Measurements from ENCODE around the gene CMTM1. TPM values are rescaled to one million over a fixed set of nuclear protein-coding genes. Genes with fewer than 3 reads are reported as not detected.

The CMTM1 gene
- total and polyA plus RNA-seq, 10 donors: 0.15 to 19.0 (median 4.2) TPM

DNA sequence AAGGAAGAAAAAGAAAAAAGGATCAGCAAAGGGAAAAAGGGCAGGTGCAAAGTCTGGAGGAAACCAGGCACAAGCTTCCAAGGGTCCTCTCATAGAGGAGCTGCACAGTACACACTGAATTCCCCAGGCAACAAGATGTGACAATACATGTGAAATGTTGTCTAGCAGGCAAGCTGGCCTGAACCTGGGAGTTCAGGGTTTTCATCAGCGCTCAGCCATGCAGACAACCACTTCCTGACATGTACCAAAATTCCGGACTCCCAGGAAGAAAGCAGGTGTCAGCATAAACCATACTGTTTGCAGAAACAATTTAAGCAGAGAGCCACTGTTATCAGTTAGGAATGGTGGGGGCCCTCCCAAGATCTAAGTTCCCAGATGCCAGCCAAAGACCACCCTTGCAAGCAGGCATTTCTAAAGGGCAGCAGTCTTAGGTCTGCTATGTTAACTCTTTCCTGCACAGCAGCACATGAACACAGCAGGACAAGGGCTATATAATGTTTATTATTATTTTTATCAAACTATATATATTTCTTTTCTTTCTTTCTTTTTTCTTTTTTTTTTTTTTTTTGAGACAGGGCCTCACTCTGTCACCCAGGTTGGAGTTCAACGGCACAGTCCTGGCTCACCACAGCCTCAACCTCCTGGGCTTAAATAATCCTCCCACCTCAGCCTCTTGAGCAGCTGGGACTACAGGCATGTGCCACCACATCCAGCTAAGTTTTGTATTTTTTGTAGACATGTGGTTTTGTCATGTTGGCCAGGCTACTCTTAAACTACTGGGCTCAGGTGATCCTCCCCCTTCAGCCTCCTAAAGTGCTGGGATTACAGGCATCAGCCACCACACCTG is 26.4 kb upstream of the CMTM1 start:
- Histone ChIP-seq H3K27me3 (replicated peaks in 1 of 7) (no peaks in the 10 kb centered on the region), H3K27ac (peak overlapping the region in 3 of 8 donors; percentile 26 to 43 (median 41)), H3K4me1 (peaks cover 12 to 62% (median 40%) of the 10 kb centered on the region in 6 donors), H3K36me3 (peaks cover 0 to 68% (median 0%) of the 10 kb centered on the region in 6 donors), H3K4me3 (peak overlapping the region in 1 of 8 donors; percentile 9), H3K9me3 (no peaks in the 10 kb centered on the region)
- DNase-seq: no peak
- 30 to 45% (median 43%) methylated on average over 3 of the region's 3 CpGs for WGBS, 5 donors
- peak in 1 of 3 donors; percentile 76 for TF ChIP-seq POLR2AphosphoS5 (IDR thresholded peaks at IDR 0.05)
- no peak for TF ChIP-seq POLR2A (IDR thresholded peaks at IDR 0.05)
- TF ChIP-seq, protein P1, sequence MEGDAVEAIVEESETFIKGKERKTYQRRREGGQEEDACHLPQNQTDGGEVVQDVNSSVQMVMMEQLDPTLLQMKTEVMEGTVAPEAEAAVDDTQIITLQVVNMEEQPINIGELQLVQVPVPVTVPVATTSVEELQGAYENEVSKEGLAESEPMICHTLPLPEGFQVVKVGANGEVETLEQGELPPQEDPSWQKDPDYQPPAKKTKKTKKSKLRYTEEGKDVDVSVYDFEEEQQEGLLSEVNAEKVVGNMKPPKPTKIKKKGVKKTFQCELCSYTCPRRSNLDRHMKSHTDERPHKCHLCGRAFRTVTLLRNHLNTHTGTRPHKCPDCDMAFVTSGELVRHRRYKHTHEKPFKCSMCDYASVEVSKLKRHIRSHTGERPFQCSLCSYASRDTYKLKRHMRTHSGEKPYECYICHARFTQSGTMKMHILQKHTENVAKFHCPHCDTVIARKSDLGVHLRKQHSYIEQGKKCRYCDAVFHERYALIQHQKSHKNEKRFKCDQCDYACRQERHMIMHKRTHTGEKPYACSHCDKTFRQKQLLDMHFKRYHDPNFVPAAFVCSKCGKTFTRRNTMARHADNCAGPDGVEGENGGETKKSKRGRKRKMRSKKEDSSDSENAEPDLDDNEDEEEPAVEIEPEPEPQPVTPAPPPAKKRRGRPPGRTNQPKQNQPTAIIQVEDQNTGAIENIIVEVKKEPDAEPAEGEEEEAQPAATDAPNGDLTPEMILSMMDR (IDR thresholded peaks at IDR 0.05 in 8 of 11, conservative IDR thresholded peaks at IDR 0.05 in 3 of 11): no peak
- intact Hi-C loops (cut with DNase I; ENCODE audit: low total_unique reads): no loop called here

DNA sequence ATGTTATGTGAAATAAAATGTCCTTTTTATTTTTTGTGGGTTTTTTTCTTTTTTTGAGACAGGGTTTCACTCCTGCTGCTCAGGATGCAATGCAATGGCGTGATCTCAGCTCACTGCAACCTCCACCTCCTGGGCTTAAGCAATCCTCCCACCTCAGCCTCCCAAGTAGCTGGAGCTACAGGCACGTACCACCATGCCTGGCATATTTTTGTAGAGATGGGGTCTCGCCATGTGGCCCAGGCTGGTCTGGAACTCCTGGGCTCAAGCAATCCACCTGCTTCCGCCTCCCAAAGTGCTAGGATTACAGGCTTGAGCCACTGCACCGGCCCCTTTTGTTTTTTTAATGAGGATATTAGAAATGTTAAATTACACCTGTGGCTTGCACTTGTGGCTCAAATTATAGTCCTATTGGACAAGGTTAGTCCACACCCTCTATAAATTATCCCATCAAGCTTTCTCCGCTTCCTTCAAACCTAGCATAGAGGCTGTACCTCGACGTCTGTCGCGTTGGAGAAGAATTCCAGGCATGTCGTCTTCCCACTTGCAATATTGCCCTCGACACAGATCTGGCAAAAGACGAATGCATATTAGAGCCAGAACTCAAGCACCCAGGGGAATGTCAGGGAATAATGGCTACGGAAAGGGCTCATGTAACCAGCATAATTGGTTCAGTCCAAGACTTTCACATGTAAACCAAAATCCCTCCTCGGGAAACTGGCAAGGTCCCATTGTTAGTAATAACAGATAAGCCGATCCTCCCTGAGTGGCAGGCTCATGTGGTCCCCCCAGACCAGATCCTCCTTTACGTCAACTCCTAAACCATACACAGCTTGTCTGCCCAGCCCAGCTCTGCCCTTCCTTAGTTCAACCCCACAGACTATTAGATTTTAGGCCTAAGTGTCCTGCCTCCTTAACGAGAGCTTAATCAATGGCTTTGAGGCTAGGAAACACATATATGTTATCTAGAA is 24.6 kb upstream of the CMTM1 start:
- H3K27ac ChIP-seq: no peak overlapping the region
- no peak for DNase-seq
- no peak for TF ChIP-seq POLR2A (IDR thresholded peaks at IDR 0.05)
- TF ChIP-seq, protein P1 (IDR thresholded peaks at IDR 0.05 in 8 of 11, conservative IDR thresholded peaks at IDR 0.05 in 3 of 11): no peak
- TF ChIP-seq POLR2AphosphoS5 (IDR thresholded peaks at IDR 0.05): no peak
- no peaks in the 10 kb centered on the region for H3K9me3 ChIP-seq
- peaks cover 0 to 56% (median 0%) of the 10 kb centered on the region in 6 donors for H3K36me3 ChIP-seq
- intact Hi-C loops (cut with DNase I; ENCODE audit: low total_unique reads): no loop called here
- 92 to 96% (median 93%) methylated on average over 18 of the region's 18 CpGs for WGBS, 5 donors
- no peaks in the 10 kb centered on the region for H3K27me3 ChIP-seq (replicated peaks in 1 of 7)
- no peak overlapping the region for H3K4me3 ChIP-seq
- peaks cover 12 to 80% (median 45%) of the 10 kb centered on the region in 6 donors for H3K4me1 ChIP-seq

DNA sequence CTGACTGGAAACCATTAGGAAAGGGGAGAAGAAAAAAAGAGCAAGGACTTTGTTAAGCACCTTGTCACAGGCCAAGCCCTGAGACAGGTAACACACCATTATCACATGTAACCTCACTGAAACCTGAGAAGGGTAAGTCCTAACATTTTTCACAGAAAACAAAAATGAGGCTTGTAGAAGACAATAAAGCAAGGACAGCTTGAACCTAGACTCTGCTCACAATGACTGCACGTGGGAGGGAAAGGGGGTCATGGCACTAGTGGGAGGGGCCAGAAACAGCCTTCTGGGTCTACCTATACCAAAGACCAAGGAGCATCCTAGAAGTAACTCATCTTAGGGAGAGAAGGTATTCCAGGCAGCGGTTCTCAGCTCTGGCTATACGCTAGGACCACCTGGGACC is 23.8 kb upstream of the CMTM1 start:
- H3K36me3 ChIP-seq: peaks cover 0 to 53% (median 0%) of the 10 kb centered on the region in 6 donors
- intact Hi-C loops (cut with DNase I; ENCODE audit: low total_unique reads): no loop called here
- TF ChIP-seq POLR2A (IDR thresholded peaks at IDR 0.05): no peak
- TF ChIP-seq, protein P1 (IDR thresholded peaks at IDR 0.05 in 8 of 11, conservative IDR thresholded peaks at IDR 0.05 in 3 of 11): no peak
- TF ChIP-seq POLR2AphosphoS5 (IDR thresholded peaks at IDR 0.05): no peak
- H3K4me1 ChIP-seq: peaks cover 12 to 84% (median 51%) of the 10 kb centered on the region in 6 donors
- DNase-seq: no peak
- 80 to 94% (median 91%) methylated on average over 3 of the region's 3 CpGs for WGBS, 5 donors
- no peaks in the 10 kb centered on the region for H3K9me3 ChIP-seq
- no peak overlapping the region for H3K4me3 ChIP-seq
- no peak overlapping the region for H3K27ac ChIP-seq
- H3K27me3 ChIP-seq (replicated peaks in 1 of 7): no peaks in the 10 kb centered on the region

All from spleen (tissue), 11 donors.